ENCODE data around the gene SOD1.

SOD1 gene

DNA sequence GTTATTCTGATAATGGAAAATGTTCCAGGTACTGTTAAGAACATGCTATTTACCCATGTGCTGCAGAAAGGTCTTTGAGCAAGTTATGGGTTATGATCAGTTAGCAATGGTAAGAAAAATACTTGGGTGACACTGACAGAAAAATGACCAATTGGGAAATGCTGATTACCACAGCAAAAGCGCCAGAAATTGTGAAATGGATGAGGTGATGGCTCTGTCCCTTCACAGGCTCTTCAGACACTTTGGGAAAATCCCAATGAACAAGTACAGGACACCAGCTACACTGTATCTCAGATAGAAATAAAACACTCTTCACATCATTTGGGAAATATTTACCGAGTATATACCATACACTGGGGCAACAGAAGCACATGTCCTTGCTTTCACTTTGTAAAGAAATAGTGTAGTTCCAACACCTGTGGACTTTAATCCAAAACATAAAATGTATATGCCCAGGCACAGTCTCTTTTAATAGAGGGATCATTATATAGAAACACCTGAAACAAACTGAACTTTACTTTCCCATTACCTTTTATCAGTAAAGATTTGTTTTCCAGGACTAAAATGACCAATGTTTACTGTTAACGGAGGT, 13.9 kb downstream of the SOD1 start:
- Histone ChIP-seq H3K9ac (ENCODE audit: low read depth, low read length, poor library complexity) (no peak overlapping the region), H3K4ac (ENCODE audit: low read length) (no peak overlapping the region), H2AFZ (ENCODE audit: low read length) (no peak overlapping the region), H2BK12ac (ENCODE audit: low read length) (no peak overlapping the region), H3K27ac (replicated peaks; ENCODE audit: low read length) (no peak overlapping the region), H2BK15ac (ENCODE audit: low read length) (no peak overlapping the region), H3K4me2 (ENCODE audit: insufficient read depth, low read length, poor library complexity, severe bottlenecking) (no peak overlapping the region), H4K8ac (ENCODE audit: low read depth, low read length) (no peak overlapping the region), H3K23ac (ENCODE audit: low read depth, low read length, poor library complexity) (no peak overlapping the region), H3K4me1 (ENCODE audit: control insufficient read depth in 2 of 2, insufficient read depth in 1 of 2, low read depth in 1 of 2, low read length in 2 of 2) (peaks cover 0 to 5% of the 10 kb centered on the region in 2 donors), H3K4me3 (ENCODE audit: low read length in 2 of 2) (no peak overlapping the region), H2BK5ac (ENCODE audit: low read length) (no peak overlapping the region), H2BK120ac (ENCODE audit: low read depth, low read length) (no peak overlapping the region), H3K79me1 (ENCODE audit: low read depth, low read length) (no peaks in the 10 kb centered on the region), H3K36me3 (replicated peaks in 1 of 2; ENCODE audit: control insufficient read depth in 2 of 2, insufficient read depth in 2 of 2, low read length in 2 of 2) (peaks cover 8 to 82% of the 10 kb centered on the region in 2 donors), H2AK5ac (ENCODE audit: low read depth, low read length) (no peak overlapping the region), H3K14ac (ENCODE audit: low read length) (no peak overlapping the region), H3K27me3 (ENCODE audit: control insufficient read depth in 3 of 3, insufficient read depth in 3 of 3, low read depth in 1 of 3, low read length in 3 of 3) (no peaks in the 10 kb centered on the region), H3K9me3 (replicated peaks in 1 of 2; ENCODE audit: control insufficient read depth in 2 of 2, insufficient read depth in 1 of 2, low read depth in 1 of 2, low read length in 2 of 2) (no peaks in the 10 kb centered on the region), H3K18ac (ENCODE audit: low read length) (no peak overlapping the region), H4K91ac (ENCODE audit: low read depth, low read length, poor library complexity) (no peak overlapping the region)
- WGBS, 2 donors (ENCODE audit: extremely low coverage in 2 of 2, insufficient read length in 2 of 2, insufficient replicate concordance in 1 of 2) = no CpG with 5 or more reads among the region's 3 CpGs
- DNase-seq (ENCODE audit: low spot score) = no peak

GRCh38 chr21:31675318-31675717, 15.8 kb downstream of the SOD1 start:
- H2BK120ac ChIP-seq (ENCODE audit: low read depth, low read length) = no peak overlapping the region

DNA sequence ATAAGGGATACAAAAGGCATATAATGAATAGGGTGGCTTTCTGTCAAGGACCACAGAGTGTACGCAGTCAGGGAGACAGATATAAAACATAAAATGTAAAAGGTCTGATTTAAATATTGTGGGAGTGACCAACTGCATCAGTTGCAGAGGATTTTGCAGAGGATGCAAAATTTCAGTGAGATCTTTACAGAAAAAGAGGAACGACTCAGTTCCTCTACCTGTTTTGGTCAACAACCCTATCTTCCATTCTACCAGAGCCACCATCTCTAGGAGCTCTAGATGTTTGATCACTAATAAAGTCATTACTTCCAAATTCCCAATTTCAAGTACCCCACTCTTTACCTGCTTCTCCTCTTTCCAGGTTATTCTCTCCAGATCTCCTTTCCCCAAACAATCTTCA, 16.5 kb downstream of the SOD1 start:
- no peaks in the 10 kb centered on the region for H3K9me3 ChIP-seq (replicated peaks in 1 of 2; ENCODE audit: control insufficient read depth in 2 of 2, insufficient read depth in 1 of 2, low read depth in 1 of 2, low read length in 2 of 2)
- H3K18ac ChIP-seq (ENCODE audit: low read length) = no peak overlapping the region
- H2AK5ac ChIP-seq (ENCODE audit: low read depth, low read length) = no peak overlapping the region
- H4K91ac ChIP-seq (ENCODE audit: low read depth, low read length, poor library complexity) = no peak overlapping the region
- DNase-seq (ENCODE audit: low spot score) = no peak
- H2BK12ac ChIP-seq (ENCODE audit: low read length) = no peak overlapping the region
- no peak overlapping the region for H3K4me3 ChIP-seq (ENCODE audit: low read length in 2 of 2)
- no peak overlapping the region for H3K4me2 ChIP-seq (ENCODE audit: insufficient read depth, low read length, poor library complexity, severe bottlenecking)
- H3K14ac ChIP-seq (ENCODE audit: low read length) = no peak overlapping the region
- no peak overlapping the region for H4K8ac ChIP-seq (ENCODE audit: low read depth, low read length)
- H2BK120ac ChIP-seq (ENCODE audit: low read depth, low read length) = no peak overlapping the region
- peaks cover 0 to 5% of the 10 kb centered on the region in 2 donors for H3K4me1 ChIP-seq (ENCODE audit: control insufficient read depth in 2 of 2, insufficient read depth in 1 of 2, low read depth in 1 of 2, low read length in 2 of 2)
- no peaks in the 10 kb centered on the region for H3K79me1 ChIP-seq (ENCODE audit: low read depth, low read length)
- H3K9ac ChIP-seq (ENCODE audit: low read depth, low read length, poor library complexity) = no peak overlapping the region
- H3K4ac ChIP-seq (ENCODE audit: low read length) = no peak overlapping the region
- peaks cover 9 to 82% of the 10 kb centered on the region in 2 donors for H3K36me3 ChIP-seq (replicated peaks in 1 of 2; ENCODE audit: control insufficient read depth in 2 of 2, insufficient read depth in 2 of 2, low read length in 2 of 2)
- H3K23ac ChIP-seq (ENCODE audit: low read depth, low read length, poor library complexity) = no peak overlapping the region
- H3K27ac ChIP-seq (replicated peaks; ENCODE audit: low read length) = no peak overlapping the region
- H2BK15ac ChIP-seq (ENCODE audit: low read length) = no peak overlapping the region
- no peak overlapping the region for H2AFZ ChIP-seq (ENCODE audit: low read length)
- no CpG with 5 or more reads among the region's 2 CpGs for WGBS, 2 donors (ENCODE audit: extremely low coverage in 2 of 2, insufficient read length in 2 of 2, insufficient replicate concordance in 1 of 2)
- no peaks in the 10 kb centered on the region for H3K27me3 ChIP-seq (ENCODE audit: control insufficient read depth in 3 of 3, insufficient read depth in 3 of 3, low read depth in 1 of 3, low read length in 3 of 3)
- H2BK5ac ChIP-seq (ENCODE audit: low read length) = no peak overlapping the region

More at GRCh38 chr21:31675318-31675717, 15.8 kb downstream of the SOD1 start:
- Histone ChIP-seq H2BK12ac (ENCODE audit: low read length) (no peak overlapping the region), H2AFZ (ENCODE audit: low read length) (no peak overlapping the region), H3K18ac (ENCODE audit: low read length) (no peak overlapping the region), H3K27ac (replicated peaks; ENCODE audit: low read length) (no peak overlapping the region), H3K23ac (ENCODE audit: low read depth, low read length, poor library complexity) (no peak overlapping the region), H3K9ac (ENCODE audit: low read depth, low read length, poor library complexity) (no peak overlapping the region), H3K79me1 (ENCODE audit: low read depth, low read length) (no peaks in the 10 kb centered on the region), H3K4ac (ENCODE audit: low read length) (no peak overlapping the region), H4K91ac (ENCODE audit: low read depth, low read length, poor library complexity) (no peak overlapping the region), H3K4me2 (ENCODE audit: insufficient read depth, low read length, poor library complexity, severe bottlenecking) (no peak overlapping the region), H3K9me3 (replicated peaks in 1 of 2; ENCODE audit: control insufficient read depth in 2 of 2, insufficient read depth in 1 of 2, low read depth in 1 of 2, low read length in 2 of 2) (no peaks in the 10 kb centered on the region), H3K27me3 (ENCODE audit: control insufficient read depth in 3 of 3, insufficient read depth in 3 of 3, low read depth in 1 of 3, low read length in 3 of 3) (no peaks in the 10 kb centered on the region), H3K4me1 (ENCODE audit: control insufficient read depth in 2 of 2, insufficient read depth in 1 of 2, low read depth in 1 of 2, low read length in 2 of 2) (peaks cover 0 to 5% of the 10 kb centered on the region in 2 donors), H4K8ac (ENCODE audit: low read depth, low read length) (no peak overlapping the region), H2BK5ac (ENCODE audit: low read length) (no peak overlapping the region), H2AK5ac (ENCODE audit: low read depth, low read length) (no peak overlapping the region), H2BK15ac (ENCODE audit: low read length) (no peak overlapping the region), H3K4me3 (ENCODE audit: low read length in 2 of 2) (no peak overlapping the region), H3K36me3 (replicated peaks in 1 of 2; ENCODE audit: control insufficient read depth in 2 of 2, insufficient read depth in 2 of 2, low read length in 2 of 2) (peaks cover 9 to 82% of the 10 kb centered on the region in 2 donors), H3K14ac (ENCODE audit: low read length) (no peak overlapping the region)
- no peak for DNase-seq (ENCODE audit: low spot score)
- no CpG with 5 or more reads among the region's 7 CpGs for WGBS, 2 donors (ENCODE audit: extremely low coverage in 2 of 2, insufficient read length in 2 of 2, insufficient replicate concordance in 1 of 2)

DNA sequence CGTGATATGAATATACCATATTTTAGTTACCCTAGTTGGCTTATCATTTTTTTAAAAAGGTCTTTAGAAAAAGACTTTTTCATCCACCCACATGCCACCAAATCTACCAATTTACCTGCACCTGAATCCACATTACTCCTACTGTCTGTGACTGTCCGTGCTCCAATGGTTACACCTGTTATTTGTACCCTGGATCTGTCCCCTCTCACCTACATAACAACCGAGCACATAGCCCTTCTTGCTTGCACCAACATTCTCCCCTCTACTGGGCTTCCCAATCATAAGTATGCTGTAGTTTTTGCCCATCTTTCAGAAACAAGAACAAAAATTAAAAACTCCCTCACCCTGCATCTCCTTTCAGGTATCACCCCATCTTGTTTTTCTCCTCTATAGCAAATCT, 17.6 kb downstream of the SOD1 start:
- H3K36me3 ChIP-seq (replicated peaks in 1 of 2; ENCODE audit: control insufficient read depth in 2 of 2, insufficient read depth in 2 of 2, low read length in 2 of 2) = peaks cover 1 to 82% of the 10 kb centered on the region in 2 donors
- no peak for DNase-seq (ENCODE audit: low spot score)
- no peaks in the 10 kb centered on the region for H3K27me3 ChIP-seq (ENCODE audit: control insufficient read depth in 3 of 3, insufficient read depth in 3 of 3, low read depth in 1 of 3, low read length in 3 of 3)
- no peak overlapping the region for H4K91ac ChIP-seq (ENCODE audit: low read depth, low read length, poor library complexity)
- H3K4ac ChIP-seq (ENCODE audit: low read length) = no peak overlapping the region
- H3K9ac ChIP-seq (ENCODE audit: low read depth, low read length, poor library complexity) = no peak overlapping the region
- H3K4me1 ChIP-seq (ENCODE audit: control insufficient read depth in 2 of 2, insufficient read depth in 1 of 2, low read depth in 1 of 2, low read length in 2 of 2) = no peaks in the 10 kb centered on the region
- no peak overlapping the region for H3K14ac ChIP-seq (ENCODE audit: low read length)
- no peak overlapping the region for H3K4me2 ChIP-seq (ENCODE audit: insufficient read depth, low read length, poor library complexity, severe bottlenecking)
- H2BK15ac ChIP-seq (ENCODE audit: low read length) = no peak overlapping the region
- H2BK120ac ChIP-seq (ENCODE audit: low read depth, low read length) = no peak overlapping the region
- H3K27ac ChIP-seq (replicated peaks; ENCODE audit: low read length) = no peak overlapping the region
- H3K79me1 ChIP-seq (ENCODE audit: low read depth, low read length) = peaks cover 1% of the 10 kb centered on the region
- no peak overlapping the region for H2BK5ac ChIP-seq (ENCODE audit: low read length)
- no peak overlapping the region for H3K4me3 ChIP-seq (ENCODE audit: low read length in 2 of 2)
- no peak overlapping the region for H2AFZ ChIP-seq (ENCODE audit: low read length)
- H4K8ac ChIP-seq (ENCODE audit: low read depth, low read length) = no peak overlapping the region
- no peak overlapping the region for H2AK5ac ChIP-seq (ENCODE audit: low read depth, low read length)
- WGBS, 2 donors (ENCODE audit: extremely low coverage in 2 of 2, insufficient read length in 2 of 2, insufficient replicate concordance in 1 of 2) = no CpG with 5 or more reads among the region's 3 CpGs
- H2BK12ac ChIP-seq (ENCODE audit: low read length) = no peak overlapping the region
- H3K9me3 ChIP-seq (replicated peaks in 1 of 2; ENCODE audit: control insufficient read depth in 2 of 2, insufficient read depth in 1 of 2, low read depth in 1 of 2, low read length in 2 of 2) = no peaks in the 10 kb centered on the region
- H3K18ac ChIP-seq (ENCODE audit: low read length) = no peak overlapping the region
- no peak overlapping the region for H3K23ac ChIP-seq (ENCODE audit: low read depth, low read length, poor library complexity)
